HG03064 (cell line): Measurements from ENCODE around the gene ARHGEF10L.

Experiments
- ATAC-seq: cut with Tn5 transposase; IDR thresholded peaks from one replicate; pipeline ENCODE4 v1.9.1; 2021; ENCODE audit warnings: low read depth; ENCODE audit not compliant: unreplicated experiment

ARHGEF10L gene

DNA sequence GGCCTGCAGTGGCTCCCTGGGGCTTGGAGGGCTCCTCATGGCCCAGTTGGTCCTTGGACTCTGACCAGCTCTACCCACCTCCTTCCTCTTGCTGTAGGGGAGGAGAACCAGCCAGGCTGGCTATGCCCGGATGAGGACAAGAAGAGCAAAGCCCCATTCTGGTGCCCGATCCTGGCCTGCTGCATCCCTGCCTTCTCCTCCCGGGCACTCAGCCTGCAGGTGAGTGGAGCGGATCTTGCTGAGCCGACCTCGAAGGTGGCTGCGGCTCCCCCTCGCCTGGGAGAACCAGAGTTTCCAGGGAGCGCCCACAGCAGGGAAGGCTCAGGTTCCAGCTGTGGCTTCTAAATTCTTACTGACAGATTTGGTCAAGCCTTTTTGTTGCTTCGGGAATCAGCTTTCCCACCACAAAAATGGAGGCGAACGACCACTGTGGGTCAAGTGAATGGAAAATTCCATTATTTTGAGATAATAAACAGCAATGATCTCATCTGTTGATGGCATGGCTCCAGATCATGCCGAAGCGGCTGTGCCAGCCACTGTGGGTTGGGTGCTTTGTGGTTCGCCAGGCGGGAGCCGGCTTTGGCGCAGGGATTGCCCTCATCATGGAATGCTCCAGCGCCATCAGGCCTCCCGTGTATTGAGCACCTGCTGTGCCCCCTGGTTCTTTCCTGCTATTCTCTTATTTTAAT is 109.1 kb downstream of the ARHGEF10L start:
- ATAC-seq, result no peak

DNA sequence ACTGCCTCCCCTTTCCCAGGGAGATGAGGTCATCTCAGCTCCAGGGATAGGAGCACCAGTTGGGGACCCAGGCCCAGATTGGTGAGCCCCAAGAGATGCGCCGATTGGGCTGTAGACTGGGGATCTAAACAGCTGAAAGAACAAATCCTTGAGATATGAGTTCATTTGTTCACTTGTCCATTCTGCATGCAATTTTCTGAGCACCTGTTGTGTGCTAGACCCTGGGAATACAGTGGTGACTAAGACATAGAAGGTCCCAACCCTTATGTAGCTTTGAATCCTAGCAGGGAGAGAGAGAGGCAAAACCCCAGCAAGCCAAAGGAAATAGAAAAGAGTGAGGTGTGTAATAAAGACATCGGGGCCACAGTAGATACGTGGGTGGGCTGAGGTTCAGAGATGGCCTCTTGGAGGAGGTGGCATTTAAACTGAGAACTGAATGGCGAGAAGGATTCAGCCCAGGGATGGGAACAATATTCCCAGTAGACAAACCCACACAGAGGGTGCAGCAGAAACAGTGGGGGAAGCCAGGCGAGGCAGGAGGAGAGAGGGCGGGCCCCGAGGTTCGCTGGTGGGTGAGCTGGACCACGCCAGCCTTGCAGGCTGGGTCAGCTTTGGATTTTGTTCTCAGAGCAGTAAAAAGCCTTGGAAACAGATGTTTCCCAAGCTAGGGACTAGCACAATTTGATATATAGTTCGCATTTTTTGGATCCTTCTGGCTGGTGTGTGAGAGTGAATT is 110.0 kb downstream of the ARHGEF10L start:
- ATAC-seq, result no peak

DNA sequence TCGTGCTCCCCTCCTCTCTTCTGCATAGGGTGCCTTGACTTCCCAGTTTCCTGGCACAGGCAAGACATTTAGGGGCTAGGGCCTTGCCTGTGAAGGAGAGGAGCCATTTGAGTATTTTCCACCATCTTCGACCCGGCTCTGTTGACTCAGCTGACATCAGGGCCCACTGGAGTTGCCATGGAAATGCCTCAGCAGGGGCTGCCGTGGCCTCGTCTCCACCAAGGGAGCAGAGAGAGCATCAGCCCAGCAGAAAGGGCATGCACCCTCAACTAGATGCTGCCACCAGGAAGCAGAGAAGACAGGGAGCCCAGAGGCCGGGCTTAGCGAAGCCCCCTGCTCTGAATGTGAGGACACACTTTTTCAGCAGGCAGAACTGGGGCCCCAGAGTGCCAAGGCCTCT is 113.8 kb downstream of the ARHGEF10L start:
- ATAC-seq, result no peak

DNA sequence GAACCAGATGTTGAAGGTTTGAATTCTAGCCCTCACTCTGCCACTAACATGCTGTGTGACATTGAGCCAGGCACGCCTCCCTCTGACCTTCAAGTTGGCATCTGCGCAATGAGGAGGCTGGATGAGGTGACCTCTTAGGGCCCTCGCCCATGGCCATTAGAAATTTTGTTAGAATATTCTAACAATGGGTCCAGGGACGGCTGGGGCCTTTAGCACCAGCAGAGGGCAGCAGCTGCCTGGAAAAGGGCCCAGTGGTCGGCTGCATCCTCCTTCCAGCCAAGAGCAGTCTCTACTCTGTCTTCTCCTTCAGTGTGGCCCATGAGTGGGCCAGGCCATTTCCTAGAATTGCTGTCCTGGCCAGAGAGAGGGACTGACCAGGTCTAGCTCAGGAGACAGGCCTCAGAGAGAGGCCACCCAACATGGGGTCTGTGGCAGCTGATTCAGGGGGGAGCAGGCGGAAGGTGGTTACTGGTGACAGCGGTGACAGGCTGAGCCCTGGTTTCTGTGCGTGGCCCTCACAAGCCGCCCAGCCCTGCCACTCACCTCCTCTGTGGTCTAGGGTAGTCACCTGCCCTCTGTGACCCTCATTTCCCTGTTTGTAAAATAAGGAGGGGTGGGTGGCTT is 114.3 kb downstream of the ARHGEF10L start:
- ATAC-seq, result no peak

DNA sequence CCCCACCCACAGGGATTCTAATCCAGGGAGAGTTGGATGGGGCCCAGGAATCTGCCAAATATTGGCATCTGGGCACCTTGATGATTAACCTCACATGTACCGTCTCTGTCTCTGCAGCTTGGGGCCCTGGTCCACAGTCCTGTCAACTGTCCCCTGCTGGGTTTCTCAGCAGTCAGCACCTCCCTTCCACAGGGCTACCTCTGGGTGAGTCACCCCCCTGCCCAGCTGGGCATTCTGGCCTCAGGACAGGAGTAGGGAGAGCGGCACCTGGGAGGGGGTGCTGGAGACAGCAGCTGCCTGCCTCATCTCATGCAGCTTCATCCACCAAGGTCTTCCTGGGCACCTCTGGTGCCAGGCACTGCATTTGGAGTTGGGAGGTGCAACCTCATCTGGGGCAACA is 115.0 kb downstream of the ARHGEF10L start:
- no peak for ATAC-seq

DNA sequence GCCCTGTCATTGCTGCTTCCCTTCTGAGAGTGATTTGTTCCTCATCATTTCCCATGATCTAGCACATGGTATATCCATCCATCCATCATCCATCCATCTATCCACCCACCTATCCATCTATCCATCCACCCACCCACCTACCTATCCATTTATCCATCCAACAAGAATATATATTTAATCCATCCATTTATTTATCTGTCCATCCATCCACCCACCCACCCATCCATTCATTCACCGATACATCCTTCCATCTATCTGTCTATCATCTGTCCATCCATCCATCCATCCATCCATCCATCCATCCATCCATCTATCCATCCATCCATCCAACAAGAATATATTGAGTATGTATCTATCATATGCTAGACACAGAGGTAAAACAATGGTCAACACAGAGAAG is 115.7 kb downstream of the ARHGEF10L start:
- no peak for ATAC-seq

DNA sequence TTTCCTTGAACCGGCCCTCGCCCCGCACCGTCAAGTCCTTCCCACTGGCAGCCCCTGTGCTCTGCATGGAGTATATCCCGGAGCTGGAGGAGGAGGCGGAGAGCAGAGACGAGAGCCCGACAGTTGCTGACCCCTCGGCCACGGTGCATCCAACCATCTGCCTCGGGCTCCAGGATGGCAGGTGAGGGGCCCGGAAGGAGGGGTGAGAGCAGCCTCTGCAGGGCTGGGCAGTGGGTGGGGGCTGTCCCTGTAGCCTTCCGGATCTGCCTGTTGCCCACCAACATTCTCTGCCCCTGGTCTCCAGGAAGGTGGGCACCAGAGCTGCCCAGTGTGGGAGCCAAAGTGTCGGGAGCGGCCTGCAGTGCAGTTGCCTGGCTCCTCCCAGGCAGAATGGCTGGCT is 116.4 kb downstream of the ARHGEF10L start:
- ATAC-seq, result no peak

DNA sequence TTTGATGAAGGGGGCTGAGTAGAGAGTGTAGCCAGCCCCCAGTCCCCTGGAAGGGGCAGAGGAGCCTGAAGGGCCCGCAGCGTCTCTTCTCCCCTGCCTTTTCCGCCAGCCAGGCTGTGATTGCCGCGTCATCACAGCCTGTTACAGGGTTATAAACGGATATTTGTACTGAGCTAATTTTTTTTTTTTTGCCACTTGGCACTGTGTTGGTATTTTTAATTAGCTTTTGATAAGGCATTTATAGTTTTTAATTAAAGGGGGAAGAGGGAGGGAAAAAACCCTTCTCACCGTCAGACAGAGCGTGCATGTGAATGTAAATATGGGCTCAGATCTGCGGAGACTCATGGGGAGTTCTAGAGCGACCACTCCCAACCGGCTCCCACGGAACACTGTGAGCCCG is 117.9 kb downstream of the ARHGEF10L start:
- ATAC-seq, result no peak

DNA sequence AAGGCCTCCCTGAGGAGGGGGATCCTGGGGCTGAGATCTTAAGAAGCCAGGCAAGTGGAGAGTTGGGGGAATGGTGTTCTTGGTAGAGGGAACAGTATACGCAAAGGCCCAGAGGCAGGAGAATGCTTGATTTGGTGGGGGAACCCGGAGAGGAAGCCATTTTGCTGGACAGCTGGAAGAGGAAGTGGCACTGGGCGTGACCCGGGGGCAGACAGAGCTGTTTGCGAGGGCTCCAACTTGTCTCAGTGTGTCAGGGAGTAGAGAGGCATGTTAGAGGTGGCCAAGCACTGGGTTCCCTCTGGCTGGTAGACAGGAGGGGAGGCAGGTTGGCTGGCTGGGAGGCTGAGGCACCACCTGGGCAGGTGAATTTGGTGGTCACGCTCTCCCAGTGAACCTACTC is 119.3 kb downstream of the ARHGEF10L start:
- ATAC-seq, result no peak

DNA sequence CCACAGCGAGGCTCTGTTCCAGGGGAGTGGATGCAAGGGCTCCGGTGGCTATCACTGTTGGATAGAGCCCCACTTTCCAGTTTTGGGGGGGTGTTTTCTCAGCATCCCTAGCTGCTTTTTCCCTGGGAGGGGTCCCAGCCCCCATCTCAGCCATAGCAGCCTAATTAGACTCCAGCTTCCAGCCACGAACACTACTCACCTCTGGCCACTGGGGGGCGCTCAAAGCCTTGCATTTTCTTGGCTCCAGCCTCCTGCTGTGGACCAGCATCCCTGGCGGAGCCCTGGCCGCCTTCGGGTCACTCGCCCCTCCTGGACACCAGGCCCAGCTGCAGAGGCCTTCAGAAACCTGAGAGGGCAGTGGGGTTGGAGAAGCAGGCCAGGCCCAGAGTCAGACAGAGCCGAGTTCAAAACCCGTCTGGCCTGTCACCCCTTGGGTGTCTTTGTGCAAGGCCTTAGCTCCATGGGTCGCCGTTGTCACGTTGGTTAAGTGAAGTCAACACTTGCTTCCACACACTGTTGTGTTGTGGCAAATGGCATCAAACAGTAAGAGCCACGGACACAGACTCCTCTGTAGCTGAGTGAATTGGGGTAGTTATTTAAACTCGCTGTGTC is 122.2 kb downstream of the ARHGEF10L start:
- ATAC-seq, result no peak

DNA sequence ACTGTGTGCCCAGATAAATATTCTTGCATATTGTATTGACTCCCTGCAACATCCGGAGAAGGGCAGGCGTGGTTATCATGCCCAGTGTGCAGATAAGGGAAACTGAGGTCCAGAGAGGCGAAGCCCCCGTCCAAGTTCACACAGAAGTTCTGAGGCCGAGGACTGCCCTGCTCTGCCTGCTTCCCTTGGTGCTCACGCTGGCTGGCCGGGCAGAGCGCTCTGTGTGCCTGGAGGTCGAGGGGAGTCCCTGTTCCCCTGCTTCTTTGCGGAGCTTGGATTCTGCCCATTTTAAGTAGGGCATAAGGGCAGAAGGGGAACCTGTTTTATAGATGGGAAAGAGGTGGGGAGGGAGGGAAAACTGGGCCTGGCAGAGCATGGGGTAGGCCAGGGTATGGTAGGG is 122.8 kb downstream of the ARHGEF10L start:
- no peak for ATAC-seq

DNA sequence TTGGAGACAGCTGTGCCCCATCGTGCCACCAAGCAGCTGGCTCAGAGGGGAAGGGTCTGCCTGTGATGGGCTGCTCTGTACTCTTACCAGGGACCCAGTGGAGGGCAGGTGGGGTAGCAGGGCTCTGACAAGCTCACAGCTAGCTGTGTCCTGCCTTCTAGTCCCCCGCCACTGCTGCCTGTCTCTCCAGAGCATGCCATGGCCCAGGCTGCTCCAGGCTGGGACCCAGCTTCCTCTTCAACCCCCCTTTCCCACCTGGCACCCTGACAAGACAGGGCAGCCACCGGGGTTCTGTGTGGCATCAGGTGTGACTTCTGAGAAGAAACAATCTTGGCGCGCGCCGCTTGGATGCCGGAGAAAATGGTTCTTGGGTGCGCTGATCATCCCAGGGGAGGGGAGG is 123.3 kb downstream of the ARHGEF10L start:
- no peak for ATAC-seq

DNA sequence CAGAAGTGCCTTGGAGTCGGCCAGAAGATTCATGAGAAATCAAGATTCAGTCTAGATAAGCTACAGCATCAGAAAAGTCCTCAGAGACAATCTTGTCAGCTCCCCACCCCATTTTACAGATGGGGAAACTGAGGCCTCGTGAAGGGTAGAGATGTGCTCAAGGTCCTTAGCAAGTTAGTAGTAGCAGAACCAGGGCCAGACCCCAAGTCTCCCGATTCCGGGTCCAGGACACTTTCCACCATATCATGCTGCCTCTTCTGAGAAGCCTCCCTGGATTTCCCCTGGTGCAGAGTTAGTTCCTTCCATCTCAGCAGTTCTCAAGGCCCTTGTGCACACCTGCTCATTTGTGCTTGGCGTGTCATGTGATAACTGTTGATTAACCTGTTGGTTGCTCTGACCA is 124.1 kb downstream of the ARHGEF10L start:
- no peak for ATAC-seq

DNA sequence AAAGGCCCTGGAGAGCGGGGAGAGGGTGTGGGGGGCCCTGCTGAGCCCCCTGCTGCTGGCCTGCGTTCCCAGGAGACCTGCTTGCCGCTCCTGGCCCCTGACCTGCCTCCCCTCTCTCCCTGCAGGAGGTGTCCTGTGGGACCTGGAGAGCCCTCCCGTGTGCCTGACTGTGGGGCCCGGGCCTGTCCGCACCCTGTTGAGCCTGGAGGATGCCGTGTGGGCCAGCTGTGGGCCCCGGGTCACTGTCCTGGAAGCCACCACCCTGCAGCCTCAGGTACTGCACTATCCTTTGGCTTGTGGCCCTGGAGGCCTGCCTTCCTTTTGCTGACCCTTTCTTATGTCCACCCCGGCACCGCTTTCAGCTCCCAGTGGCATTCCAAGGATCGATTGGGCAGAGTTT is 124.8 kb downstream of the ARHGEF10L start:
- no peak for ATAC-seq

DNA sequence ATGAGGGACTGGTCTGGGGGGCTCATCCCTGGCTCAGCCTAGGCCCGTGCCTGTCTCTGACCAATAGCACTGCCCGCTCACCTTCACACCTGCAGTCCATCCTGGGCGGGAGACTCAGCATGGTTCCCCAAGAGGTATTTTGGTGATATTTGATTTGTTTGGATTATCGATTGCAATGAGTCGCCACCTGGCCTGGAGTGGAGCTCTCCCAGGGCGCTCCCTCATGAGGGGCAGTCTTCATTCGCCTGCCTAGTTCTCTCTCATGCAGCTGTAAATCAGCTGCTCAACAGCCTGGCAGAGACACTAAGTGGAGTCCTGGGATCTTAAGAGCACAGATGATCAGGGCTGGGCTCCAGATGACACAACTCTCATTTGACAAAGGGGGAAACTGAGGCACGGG is 125.6 kb downstream of the ARHGEF10L start:
- ATAC-seq, result no peak

DNA sequence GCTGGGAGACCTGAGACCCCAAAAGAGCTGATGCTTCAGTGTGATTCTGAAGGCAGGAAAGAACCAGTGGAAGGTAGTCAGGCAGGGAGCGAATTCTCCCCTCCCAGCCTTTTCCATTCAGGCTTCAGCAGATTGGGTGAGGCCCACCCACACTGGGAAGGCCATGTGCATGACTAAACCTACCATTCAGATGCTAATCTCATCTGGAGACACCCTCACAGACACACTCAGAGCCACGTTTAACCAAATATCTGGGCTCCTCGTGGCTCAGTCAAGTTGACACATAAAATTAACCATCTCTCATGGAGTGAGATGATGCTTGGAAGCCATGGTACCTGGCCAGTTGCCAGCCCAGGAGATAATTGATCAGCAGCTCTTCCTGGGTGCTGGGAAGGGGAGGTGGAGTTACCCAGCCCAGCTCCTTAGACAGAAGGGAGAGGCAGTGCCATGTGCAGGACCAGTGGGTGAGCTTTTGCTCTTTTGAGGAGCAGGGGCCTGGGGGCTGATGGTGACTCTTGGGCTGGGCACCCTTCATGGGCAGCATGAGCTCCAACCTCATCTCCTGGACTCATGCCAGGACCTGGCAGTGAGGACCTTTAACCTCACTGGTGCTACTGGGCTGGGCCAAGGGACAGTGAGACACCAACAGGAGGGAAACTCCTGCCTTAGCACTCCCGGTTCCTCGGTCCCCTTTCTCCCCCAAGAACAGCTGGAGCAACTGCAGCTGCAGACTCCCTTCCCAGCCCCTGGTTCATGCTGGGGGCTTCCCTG is 126.6 kb downstream of the ARHGEF10L start:
- ATAC-seq, result no peak

DNA sequence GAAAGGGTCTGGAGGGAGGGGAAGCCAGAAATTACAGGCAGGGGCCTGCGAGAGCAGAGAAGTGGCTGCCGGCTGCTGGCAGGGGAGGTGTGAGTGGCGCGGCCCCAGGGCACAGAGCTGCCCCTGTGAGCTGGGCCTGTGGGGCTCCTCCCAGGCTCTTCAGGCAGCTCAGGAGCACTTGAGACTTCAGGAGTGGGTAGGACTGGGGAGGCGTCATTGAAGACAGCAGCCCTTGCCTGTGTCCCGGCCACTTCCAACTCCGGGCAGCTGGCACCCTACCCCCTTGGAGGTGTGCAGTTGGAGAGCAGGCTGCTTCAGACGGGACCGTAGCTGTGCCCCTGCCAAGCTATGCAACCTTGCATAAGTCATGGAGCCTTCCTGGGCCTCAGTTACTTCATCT is 128.1 kb downstream of the ARHGEF10L start:
- ATAC-seq, result no peak

DNA sequence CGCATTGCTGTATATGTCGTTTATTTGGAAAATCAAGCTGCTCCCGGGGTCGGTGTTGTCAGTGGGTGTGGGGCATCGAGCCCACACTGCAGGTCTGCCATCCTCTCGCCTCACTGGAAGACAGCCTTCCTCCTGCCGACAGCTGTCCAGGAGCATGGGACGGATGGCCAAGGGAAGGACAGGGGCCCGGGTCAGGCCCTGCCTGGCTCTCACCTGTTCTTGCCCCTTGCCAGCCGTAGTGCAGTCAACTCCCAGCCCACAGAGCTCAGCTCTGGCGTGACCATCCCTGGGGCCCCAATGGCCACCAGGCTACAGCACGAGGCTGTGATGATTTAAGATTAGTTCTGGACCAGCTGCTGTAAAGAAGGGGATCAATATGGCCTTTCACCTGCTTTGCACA is 128.7 kb downstream of the ARHGEF10L start:
- no peak for ATAC-seq

DNA sequence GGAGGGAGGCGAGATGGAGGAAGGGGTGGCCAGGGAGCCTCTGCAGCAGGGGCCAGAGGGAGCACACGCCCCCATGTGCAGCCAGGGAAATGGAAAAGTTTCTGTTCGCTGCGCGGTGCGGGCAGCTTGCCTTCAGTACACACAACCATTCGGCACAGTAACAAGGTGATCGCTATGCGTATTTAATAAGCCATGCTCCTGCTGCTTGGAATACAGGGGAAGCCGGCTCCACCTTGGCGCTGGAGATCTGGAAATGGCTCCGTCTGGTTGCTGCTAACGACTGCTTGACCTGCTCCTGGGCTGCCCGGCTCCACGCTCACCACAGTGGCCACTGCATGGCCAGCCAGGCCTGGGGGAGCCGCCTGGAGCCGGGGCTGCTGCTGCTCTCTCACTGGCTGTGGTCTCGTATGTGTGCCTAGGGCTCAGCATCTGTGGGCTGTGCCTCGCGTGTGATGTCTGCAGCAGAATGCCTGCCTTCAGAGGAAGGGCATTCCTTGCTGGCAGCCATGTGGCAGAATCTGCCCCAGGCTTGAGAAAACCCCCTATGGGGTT is 129.2 kb downstream of the ARHGEF10L start:
- no peak for ATAC-seq

DNA sequence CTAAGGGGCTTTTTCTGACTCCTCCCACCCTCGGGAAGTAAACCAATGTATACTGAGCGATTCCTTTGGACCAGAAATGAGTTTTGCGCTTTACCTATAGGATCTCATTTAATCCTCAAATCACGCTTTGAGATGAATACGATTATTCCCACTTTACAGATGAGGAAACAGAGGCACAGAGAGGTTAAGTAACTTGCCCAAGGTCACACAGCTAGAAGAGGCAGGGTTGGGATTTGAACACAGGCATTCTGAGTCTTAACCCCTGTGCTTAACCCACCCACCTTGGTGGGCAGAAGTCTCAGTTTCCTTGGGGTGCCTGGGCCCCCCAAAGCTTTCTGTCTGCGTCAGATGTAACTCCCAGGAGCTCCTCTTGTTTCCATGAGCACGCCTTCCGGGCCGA is 129.8 kb downstream of the ARHGEF10L start:
- no peak for ATAC-seq
